Caco-2 (cell line): ENCODE measurements around the gene RFLNA. TPM values are rescaled to one million over a fixed set of nuclear protein-coding genes. Genes with fewer than 3 reads are reported as not detected.
A peak's percentile ranks its signal among the peaks of the same experiment; 100 is the strongest.

Source experiments
- BruUV-seq: library from RNA; stranded (reverse); fragments of 400-500 nt; replicated peaks from 2 replicates; lab custom pipeline; 2021; lab: Mats Ljungman, UMichigan
- CTCF ChIA-PET: fragments of 300-600 bp; sonication (Branson Sonifier 250); formaldehyde crosslinking; loops from one replicate; lab custom pipeline; 2022; ENCODE audit warnings: antibody characterized with exemption; lab: Charles Lee
- POLR2A ChIA-PET: fragments of 300-600 bp; sonication (Branson Sonifier 250); formaldehyde crosslinking; loops from one replicate; lab custom pipeline; 2022; ENCODE audit warnings: antibody characterized with exemption; lab: Charles Lee
- DNase-seq, 2 experiments: peaks; one replicate each; pipeline versions ENCODE4 v3.0.0 to v3.0.0-alpha.2; 2020 to 2022
- H3K27me3 ChIP-seq: replicated peaks from 2 replicates; pipeline ENCODE4 v1.6.0; 2011; ENCODE audit warnings: low read length; ENCODE audit not compliant: control insufficient read depth, insufficient read depth
- H3K36me3 ChIP-seq: 2 replicates; pipeline ENCODE4 v1.5.1; 2011; ENCODE audit warnings: low read length; ENCODE audit not compliant: control insufficient read depth, insufficient read depth
- H3K4me1 ChIP-seq: fragments of 250-450 bp; sonication (Bioruptor Pico); 2 replicates; pipeline ENCODE4 v1.5.1; 2020; ENCODE audit warnings: mild to moderate bottlenecking
- H3K4me3 ChIP-seq: 2 replicates; pipeline ENCODE4 v1.5.1; 2011; ENCODE audit warnings: low read depth, mild to moderate bottlenecking, control low read depth, low read length
- H3K9me3 ChIP-seq: fragments of 250-450 bp; sonication (Bioruptor Pico); 2 replicates; pipeline ENCODE4 v1.5.1; 2020; ENCODE audit warnings: mild to moderate bottlenecking, moderate library complexity
- H3K27ac Mint-ChIP-seq: one replicate; pipeline ENCODE4 v1.8.0; 2022; ENCODE audit warnings: mixed read lengths; ENCODE audit not compliant: unreplicated experiment
- H3K27me3 Mint-ChIP-seq: one replicate; pipeline ENCODE4 v1.8.0; 2022; ENCODE audit warnings: mixed read lengths; ENCODE audit not compliant: insufficient read depth, unreplicated experiment
- H3K36me3 Mint-ChIP-seq: one replicate; pipeline ENCODE4 v1.8.0; 2022; ENCODE audit warnings: mild to moderate bottlenecking, mixed read lengths; ENCODE audit not compliant: insufficient read depth, unreplicated experiment
- H3K4me1 Mint-ChIP-seq: one replicate; pipeline ENCODE4 v1.8.0; 2022; ENCODE audit warnings: low read depth, mixed read lengths; ENCODE audit not compliant: unreplicated experiment
- H3K4me3 Mint-ChIP-seq: one replicate; pipeline ENCODE4 v1.8.0; 2022; ENCODE audit warnings: mild to moderate bottlenecking, moderate library complexity, mixed read lengths; ENCODE audit not compliant: unreplicated experiment
- H3K9me3 Mint-ChIP-seq: one replicate; pipeline ENCODE4 v1.8.0; 2022; ENCODE audit warnings: mixed read lengths; ENCODE audit not compliant: unreplicated experiment
- intact Hi-C: fragments of 100-400 bp; cut with micrococcal nuclease; formaldehyde crosslinking; loops from one replicate; pipeline ENCODE4 v1.10.0; 2022; ENCODE audit not compliant: unreplicated experiment
- total RNA-seq: library from RNA; stranded (reverse); gene quantifications from 2 replicates; pipeline ENCODE4 v1.2.3, GENCODE V29; 2022
- TF ChIP-seq, protein P1 (sequence below), 2 experiments: fragments of 200-600 bp in 1 of 2; IDR thresholded peaks; 1 replicate in 1 of 2; 2 replicates in 1 of 2; pipeline versions ENCODE4 v1.5.1 to v1.8.0; 2011 to 2022; ENCODE audit warnings: antibody characterized with exemption in 1 of 2, control low read depth in 1 of 2, inconsistent platforms in 1 of 2, low read depth in 1 of 2, low read length in 1 of 2, mild to moderate bottlenecking in 1 of 2, moderate library complexity in 1 of 2; ENCODE audit not compliant: insufficient read depth in 1 of 2, severe bottlenecking in 1 of 2, unreplicated experiment in 1 of 2

Gene RFLNA
- total RNA-seq, 1 experiment from 2014 or later: 15.4 TPM

- intact Hi-C loops: loop anchor here (1.0 to 10.0 kb wide), 3 partner anchors 267 to 454 kb away; no protein-coding TSS in a partner anchor
- no peaks in the 10 kb centered on the region for H3K27me3 Mint-ChIP-seq
- peaks cover 8% of the 10 kb centered on the region for H3K4me1 Mint-ChIP-seq
- ChIA-PET CTCF (no interaction called here), POLR2A (no interaction called here)
- H3K27ac Mint-ChIP-seq: no peak overlapping the region
- Histone ChIP-seq H3K9me3 (peaks cover 6% of the 10 kb centered on the region; the same call in 1 of the 2 replicates), H3K4me1 (peaks cover 5% of the 10 kb centered on the region; the same call in 1 of the 2 replicates), H3K36me3 (peaks cover 2% of the 10 kb centered on the region; the same call in 1 of the 2 replicates), H3K27me3 (no peaks in the 10 kb centered on the region), H3K4me3 (no peak overlapping the region)
- peak; percentile 66 to 80 for DNase-seq
- TF ChIP-seq, protein P1, sequence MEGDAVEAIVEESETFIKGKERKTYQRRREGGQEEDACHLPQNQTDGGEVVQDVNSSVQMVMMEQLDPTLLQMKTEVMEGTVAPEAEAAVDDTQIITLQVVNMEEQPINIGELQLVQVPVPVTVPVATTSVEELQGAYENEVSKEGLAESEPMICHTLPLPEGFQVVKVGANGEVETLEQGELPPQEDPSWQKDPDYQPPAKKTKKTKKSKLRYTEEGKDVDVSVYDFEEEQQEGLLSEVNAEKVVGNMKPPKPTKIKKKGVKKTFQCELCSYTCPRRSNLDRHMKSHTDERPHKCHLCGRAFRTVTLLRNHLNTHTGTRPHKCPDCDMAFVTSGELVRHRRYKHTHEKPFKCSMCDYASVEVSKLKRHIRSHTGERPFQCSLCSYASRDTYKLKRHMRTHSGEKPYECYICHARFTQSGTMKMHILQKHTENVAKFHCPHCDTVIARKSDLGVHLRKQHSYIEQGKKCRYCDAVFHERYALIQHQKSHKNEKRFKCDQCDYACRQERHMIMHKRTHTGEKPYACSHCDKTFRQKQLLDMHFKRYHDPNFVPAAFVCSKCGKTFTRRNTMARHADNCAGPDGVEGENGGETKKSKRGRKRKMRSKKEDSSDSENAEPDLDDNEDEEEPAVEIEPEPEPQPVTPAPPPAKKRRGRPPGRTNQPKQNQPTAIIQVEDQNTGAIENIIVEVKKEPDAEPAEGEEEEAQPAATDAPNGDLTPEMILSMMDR (IDR thresholded peaks at IDR 0.05; ENCODE audit: insufficient read depth in 1 of 2, low read depth in 1 of 2, low read length in 1 of 2, severe bottlenecking in 1 of 2, unreplicated experiment in 1 of 2): peak; percentile 79 to 84
- H3K9me3 Mint-ChIP-seq: no peaks in the 10 kb centered on the region
- no peak overlapping the region for H3K4me3 Mint-ChIP-seq
- BruUV-seq: no TSS peak
- H3K36me3 Mint-ChIP-seq: peaks cover 67% of the 10 kb centered on the region
Measured at GRCh38 chr12:124321040-124321481, 26.2 kb downstream of the RFLNA start.

DNA sequence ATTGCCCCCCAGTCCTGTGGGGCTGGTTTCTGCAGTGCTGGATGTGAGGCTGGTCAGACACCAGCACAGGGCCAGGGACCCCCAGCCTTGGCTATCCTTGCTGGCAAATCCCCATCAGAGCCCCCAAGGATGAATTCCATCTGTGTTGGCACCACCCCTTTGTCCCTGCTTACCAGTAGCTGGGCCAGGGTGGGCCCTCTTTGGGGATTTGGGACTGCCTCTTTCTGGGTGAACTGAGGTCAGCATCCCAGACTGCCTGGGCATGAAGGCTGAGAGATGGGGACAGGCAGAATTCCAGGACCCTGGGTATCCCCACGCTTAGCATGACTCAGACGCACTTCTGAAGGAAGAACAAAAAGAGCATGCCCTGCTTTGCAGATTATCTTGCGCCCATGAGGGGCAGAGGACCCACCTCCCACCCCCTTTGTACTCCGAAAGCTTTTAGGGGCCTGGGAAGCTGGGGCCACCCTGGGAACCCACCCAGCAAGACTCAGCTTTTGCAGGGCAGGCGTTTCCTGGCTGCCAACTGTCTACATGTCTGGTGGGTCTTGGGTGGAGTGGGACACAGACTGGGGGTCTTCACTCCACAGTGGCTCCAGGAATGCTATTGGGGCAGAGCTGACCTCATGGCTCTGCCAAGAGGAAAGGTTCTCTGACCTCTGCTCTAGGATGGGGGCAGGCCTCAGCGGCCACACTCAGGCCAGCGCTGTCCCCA, 26.8 kb downstream of the RFLNA start:
- H3K36me3 Mint-ChIP-seq: peaks cover 63% of the 10 kb centered on the region

More for the DNA sequence above, 26.8 kb downstream of the RFLNA start:
- H3K4me1 ChIP-seq: peaks cover 5% of the 10 kb centered on the region; the same call in 1 of the 2 replicates
- no peak overlapping the region for H3K27ac Mint-ChIP-seq
- intact Hi-C loops: loop anchor here (1.0 to 10.0 kb wide), 3 partner anchors 267 to 453 kb away; no protein-coding TSS in a partner anchor
- no peaks in the 10 kb centered on the region for H3K27me3 Mint-ChIP-seq
- no peak for DNase-seq
- H3K36me3 ChIP-seq: peaks cover 2% of the 10 kb centered on the region; the same call in 1 of the 2 replicates
- no peak overlapping the region for H3K4me3 Mint-ChIP-seq
- no peaks in the 10 kb centered on the region for H3K9me3 Mint-ChIP-seq
- no peaks in the 10 kb centered on the region for H3K27me3 ChIP-seq
- CTCF ChIA-PET: interaction anchor here (0.6 to 1.0 kb wide), 2 partner anchors 268 to 277 kb away, joined by 3 to 7 read pairs; no protein-coding TSS in a partner anchor
- H3K9me3 ChIP-seq: peaks cover 6% of the 10 kb centered on the region; the same call in 1 of the 2 replicates
- TF ChIP-seq, protein P1 (IDR thresholded peaks at IDR 0.05; ENCODE audit: insufficient read depth in 1 of 2, low read depth in 1 of 2, low read length in 1 of 2, severe bottlenecking in 1 of 2, unreplicated experiment in 1 of 2): no peak
- BruUV-seq: no TSS peak
- no peak overlapping the region for H3K4me3 ChIP-seq
- peaks cover 8% of the 10 kb centered on the region for H3K4me1 Mint-ChIP-seq
- POLR2A ChIA-PET: no interaction called here
